OCI-LY7 (cell line): Measurements from ENCODE around the gene RNF169. TPM values are rescaled to one million over a fixed set of nuclear protein-coding genes. Genes with fewer than 3 reads are reported as not detected.

Experiments
- BruUV-seq: library from RNA; stranded (reverse); fragments of 400-500 nt; replicated peaks from 2 replicates; lab custom pipeline; 2021; lab: Mats Ljungman, UMichigan
- CTCF ChIA-PET: fragments of 300-600 bp; sonication (Branson Sonifier 250); formaldehyde crosslinking; loops from one replicate; lab custom pipeline; 2022; ENCODE audit warnings: antibody characterized with exemption; ENCODE audit not compliant: unreplicated experiment; lab: Charles Lee
- POLR2A ChIA-PET: fragments of 300-600 bp; sonication (Branson Sonifier 250); formaldehyde crosslinking; loops from one replicate; lab custom pipeline; 2022; ENCODE audit warnings: antibody characterized with exemption; lab: Charles Lee
- DNase-seq: peaks from one replicate; pipeline ENCODE4 v3.0.0-alpha.2; 2015; ENCODE audit warnings: low spot score
- H2AFZ ChIP-seq: fragments of 200-600 bp; sonication (generic), shearing (Covaris generic); 2 replicates; pipeline ENCODE4 v1.6.1; 2014; ENCODE audit warnings: mild to moderate bottlenecking, antibody characterized with exemption, low read length, moderate library complexity
- H3K27ac ChIP-seq: fragments of 200-600 bp; sonication (generic); 2 replicates; pipeline ENCODE4 v1.5.1; 2014; ENCODE audit warnings: mixed run types, low read depth, mild to moderate bottlenecking, moderate library complexity, low read length, inconsistent platforms; ENCODE audit not compliant: poor library complexity, severe bottlenecking
- H3K36me3 ChIP-seq: fragments of 200-600 bp; sonication (generic); 2 replicates; pipeline ENCODE4 v1.6.1; 2014; ENCODE audit warnings: mild to moderate bottlenecking, antibody characterized with exemption, low read length, moderate library complexity, mixed read lengths; ENCODE audit not compliant: insufficient read depth
- H3K4me1 ChIP-seq: fragments of 200-600 bp; sonication (generic); 2 replicates; pipeline ENCODE4 v1.5.1; 2014; ENCODE audit warnings: mild to moderate bottlenecking, low read length; ENCODE audit not compliant: insufficient read depth, poor library complexity, severe bottlenecking
- H3K4me2 ChIP-seq: fragments of 200-600 bp; sonication (generic); 2 replicates; pipeline ENCODE4 v1.6.1; 2014; ENCODE audit warnings: mild to moderate bottlenecking, low read length
- H3K4me3 ChIP-seq: fragments of 200-600 bp; sonication (generic); 2 replicates; pipeline ENCODE4 v1.5.1; 2014; ENCODE audit warnings: mild to moderate bottlenecking, low read depth, low read length; ENCODE audit not compliant: poor library complexity, severe bottlenecking
- H3K79me2 ChIP-seq: fragments of 200-600 bp; sonication (generic); 2 replicates; pipeline ENCODE4 v1.6.1; 2016; ENCODE audit warnings: low read depth, mild to moderate bottlenecking, low read length, moderate library complexity, mixed read lengths; ENCODE audit not compliant: insufficient read depth
- H3K9me2 ChIP-seq: fragments of 200-600 bp; sonication (generic); 2 replicates; pipeline ENCODE4 v1.6.1; 2016; ENCODE audit warnings: mild to moderate bottlenecking, low read length, mixed read lengths; ENCODE audit not compliant: insufficient read depth
- H3K9me3 ChIP-seq: fragments of 200-600 bp; sonication (generic); 2 replicates; pipeline ENCODE4 v1.6.1; 2014; ENCODE audit warnings: mild to moderate bottlenecking, mixed run types, low read length, mixed read lengths
- H4K20me1 ChIP-seq: fragments of 200-600 bp; sonication (generic); 2 replicates; pipeline ENCODE4 v1.6.1; 2014; ENCODE audit warnings: mild to moderate bottlenecking, antibody characterized with exemption, low read length, moderate library complexity, mixed read lengths; ENCODE audit not compliant: insufficient read depth
- EZH2phosphoT487 ChIP-seq: fragments of 200-600 bp; sonication (generic); IDR thresholded peaks from 2 replicates; pipeline ENCODE4 v1.6.1; 2018; ENCODE audit warnings: low read depth, borderline replicate concordance, mild to moderate bottlenecking, mixed run types, antibody characterized with exemption, low read length, moderate library complexity, mixed read lengths
- intact Hi-C: fragments of 100-400 bp; cut with micrococcal nuclease; formaldehyde crosslinking; loops from one replicate; pipeline ENCODE4 v1.10.0; 2022; ENCODE audit not compliant: unreplicated experiment
- total RNA-seq, 2 experiments: library from RNA; depleted of rRNA in 1 of 2; stranded (reverse); fragments of >200 nt in 1 of 2; shearing (Covaris generic) in 1 of 2; gene quantifications; 2 replicates each; pipeline ENCODE4 v1.2.3, GENCODE V29; 2014 to 2022
- TF ChIP-seq, protein P1 (sequence below): fragments of 200-600 bp; sonication (generic); conservative IDR thresholded peaks from 2 replicates; pipeline ENCODE4 v1.5.1; 2014; ENCODE audit warnings: mild to moderate bottlenecking, antibody characterized with exemption, low read length, moderate library complexity, mixed read lengths

Gene RNF169
- total RNA-seq, 2 experiments from 2014 or later: 16.4 to 18.0 TPM

DNA sequence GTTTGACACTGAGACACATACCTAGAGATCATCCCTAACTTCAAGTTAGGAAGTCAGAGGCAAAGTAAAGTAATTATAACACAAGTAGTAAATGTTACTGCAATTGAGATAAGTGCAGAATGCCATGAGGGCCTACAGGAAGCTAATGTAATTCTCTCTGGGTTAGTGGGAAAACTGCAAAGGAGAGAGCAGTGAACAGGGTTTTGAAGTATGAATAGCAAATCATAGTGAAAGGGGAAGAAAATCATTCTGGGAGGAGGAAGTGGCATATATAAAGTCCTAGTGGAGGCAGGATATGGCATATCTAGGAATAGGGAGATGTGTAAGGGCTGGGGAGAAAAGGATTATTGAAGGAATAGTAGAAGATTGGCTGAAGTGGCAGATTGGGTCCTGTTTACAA lies 27.9 kb downstream of the RNF169 start:
- Histone ChIP-seq H3K4me1 (no peaks in the 10 kb centered on the region), H3K9me2 (no peaks in the 10 kb centered on the region), H3K4me2 (no peak overlapping the region), H2AFZ (no peak overlapping the region), H3K9me3 (no peaks in the 10 kb centered on the region), H3K27ac (no peak overlapping the region), H4K20me1 (no peaks in the 10 kb centered on the region; the same call in 1 of the 2 replicates), H3K36me3 (peaks cover 15% of the 10 kb centered on the region; the same call in 1 of the 2 replicates), H3K79me2 (peaks cover 73% of the 10 kb centered on the region; the same call in 1 of the 2 replicates), H3K4me3 (no peak overlapping the region)
- intact Hi-C loops: no loop called here
- ChIA-PET POLR2A (no interaction called here), CTCF (no interaction called here)
- TF ChIP-seq, protein P1, sequence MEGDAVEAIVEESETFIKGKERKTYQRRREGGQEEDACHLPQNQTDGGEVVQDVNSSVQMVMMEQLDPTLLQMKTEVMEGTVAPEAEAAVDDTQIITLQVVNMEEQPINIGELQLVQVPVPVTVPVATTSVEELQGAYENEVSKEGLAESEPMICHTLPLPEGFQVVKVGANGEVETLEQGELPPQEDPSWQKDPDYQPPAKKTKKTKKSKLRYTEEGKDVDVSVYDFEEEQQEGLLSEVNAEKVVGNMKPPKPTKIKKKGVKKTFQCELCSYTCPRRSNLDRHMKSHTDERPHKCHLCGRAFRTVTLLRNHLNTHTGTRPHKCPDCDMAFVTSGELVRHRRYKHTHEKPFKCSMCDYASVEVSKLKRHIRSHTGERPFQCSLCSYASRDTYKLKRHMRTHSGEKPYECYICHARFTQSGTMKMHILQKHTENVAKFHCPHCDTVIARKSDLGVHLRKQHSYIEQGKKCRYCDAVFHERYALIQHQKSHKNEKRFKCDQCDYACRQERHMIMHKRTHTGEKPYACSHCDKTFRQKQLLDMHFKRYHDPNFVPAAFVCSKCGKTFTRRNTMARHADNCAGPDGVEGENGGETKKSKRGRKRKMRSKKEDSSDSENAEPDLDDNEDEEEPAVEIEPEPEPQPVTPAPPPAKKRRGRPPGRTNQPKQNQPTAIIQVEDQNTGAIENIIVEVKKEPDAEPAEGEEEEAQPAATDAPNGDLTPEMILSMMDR: no peak
- TF ChIP-seq EZH2phosphoT487: no peak
- BruUV-seq: no TSS peak
- no peak for DNase-seq

DNA sequence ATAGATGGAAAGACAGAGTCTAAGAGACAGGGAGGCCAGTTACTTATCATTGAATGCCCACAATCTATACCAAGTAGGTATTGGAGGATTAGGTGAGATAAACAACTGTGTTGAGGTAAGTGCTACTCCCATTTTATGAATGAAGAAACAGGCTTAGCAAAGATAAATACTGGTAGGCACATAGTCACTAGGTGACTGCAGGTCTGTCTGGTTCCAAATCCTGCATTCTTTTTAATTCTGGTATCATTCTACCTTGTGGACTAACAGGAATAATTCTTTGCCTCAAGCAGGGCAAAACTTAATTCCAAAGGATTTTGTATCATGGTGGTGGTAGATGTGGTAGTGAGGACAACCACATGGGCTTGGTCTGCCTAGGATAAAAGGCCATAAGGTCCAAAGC lies 28.4 kb downstream of the RNF169 start:
- Histone ChIP-seq H3K4me3 (no peak overlapping the region), H3K4me2 (no peak overlapping the region), H2AFZ (no peak overlapping the region), H3K9me3 (no peaks in the 10 kb centered on the region), H3K27ac (no peak overlapping the region), H3K36me3 (peaks cover 15% of the 10 kb centered on the region; the same call in 1 of the 2 replicates), H3K79me2 (peaks cover 73% of the 10 kb centered on the region; the same call in 1 of the 2 replicates), H4K20me1 (no peaks in the 10 kb centered on the region; the same call in 1 of the 2 replicates), H3K4me1 (peaks cover 5% of the 10 kb centered on the region), H3K9me2 (no peaks in the 10 kb centered on the region)
- CTCF ChIA-PET: no interaction called here
- no TSS peak for BruUV-seq
- intact Hi-C loops: no loop called here
- no peak for DNase-seq
- TF ChIP-seq, protein P1: no peak
- POLR2A ChIA-PET: no interaction called here

DNA sequence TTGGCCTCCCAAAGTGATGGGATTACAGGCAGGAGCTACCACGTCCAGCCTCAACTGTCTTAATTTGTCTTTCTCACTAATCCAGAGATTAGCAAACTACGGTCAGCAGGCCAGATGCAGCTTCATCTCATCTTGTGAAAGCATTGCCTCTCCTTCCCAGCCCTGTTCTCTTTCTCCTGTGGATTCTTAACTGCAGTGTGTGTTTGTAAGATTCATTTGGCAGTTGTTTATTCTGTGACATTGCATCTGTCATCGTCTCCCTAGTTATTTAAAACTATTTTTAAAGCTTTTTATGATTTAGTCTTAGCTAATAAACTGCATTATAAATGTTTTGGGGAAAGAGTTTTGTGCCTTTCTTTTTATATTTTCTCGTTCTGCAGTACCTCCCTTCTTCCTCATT lies 29.2 kb downstream of the RNF169 start:
- no peak for DNase-seq
- Histone ChIP-seq H3K4me3 (no peak overlapping the region), H3K4me1 (peaks cover 10% of the 10 kb centered on the region), H3K9me3 (no peaks in the 10 kb centered on the region), H3K27ac (no peak overlapping the region), H3K9me2 (no peaks in the 10 kb centered on the region), H4K20me1 (no peaks in the 10 kb centered on the region; the same call in 1 of the 2 replicates), H3K4me2 (no peak overlapping the region), H3K36me3 (peaks cover 15% of the 10 kb centered on the region; the same call in 1 of the 2 replicates), H3K79me2 (peaks cover 69% of the 10 kb centered on the region; the same call in 1 of the 2 replicates), H2AFZ (no peak overlapping the region)
- intact Hi-C loops: no loop called here
- TF ChIP-seq EZH2phosphoT487: no peak
- TF ChIP-seq, protein P1: no peak
- CTCF ChIA-PET: no interaction called here
- POLR2A ChIA-PET: no interaction called here
- BruUV-seq: no TSS peak
